H9 (cell line): ENCODE measurements around the gene CCN5. TPM values are rescaled to one million over a fixed set of nuclear protein-coding genes. Genes with fewer than 3 reads are reported as not detected.
A peak's percentile ranks its signal among the peaks of the same experiment; 100 is the strongest.

ENCODE experiments used
- DNase-seq: peaks from one replicate; pipeline ENCODE4 v3.0.0-alpha.2; 2017
- H2AFZ ChIP-seq: one replicate; pipeline ENCODE4 v1.6.1; 2013; ENCODE audit warnings: mild to moderate bottlenecking, low read length, control low read depth, moderate library complexity
- H2AK5ac ChIP-seq: 2 replicates; pipeline ENCODE4 v1.6.1; 2013; ENCODE audit warnings: low read length, control low read depth, mixed read lengths; ENCODE audit not compliant: insufficient read length
- H2BK120ac ChIP-seq: one replicate; pipeline ENCODE4 v1.6.1; 2013; ENCODE audit warnings: low read depth, mild to moderate bottlenecking, low read length, control low read depth, inconsistent platforms; ENCODE audit not compliant: poor library complexity, severe bottlenecking
- H2BK12ac ChIP-seq: 2 replicates; pipeline ENCODE4 v1.6.1; 2013; ENCODE audit warnings: low read length, control low read depth, mixed read lengths, low read depth; ENCODE audit not compliant: insufficient read length
- H2BK15ac ChIP-seq: 2 replicates; pipeline ENCODE4 v1.6.1; 2013; ENCODE audit warnings: low read depth, low read length, control low read depth
- H2BK20ac ChIP-seq: one replicate; pipeline ENCODE4 v1.6.1; 2013; ENCODE audit warnings: low read depth, mild to moderate bottlenecking, low read length, control low read depth, inconsistent platforms; ENCODE audit not compliant: poor library complexity, severe bottlenecking
- H2BK5ac ChIP-seq: 2 replicates; pipeline ENCODE4 v1.6.1; 2013; ENCODE audit warnings: low read length, control low read depth, mixed read lengths; ENCODE audit not compliant: insufficient read length
- H3K14ac ChIP-seq: 2 replicates; pipeline ENCODE4 v1.6.1; 2013; ENCODE audit warnings: low read length, control low read depth; ENCODE audit not compliant: insufficient read depth
- H3K18ac ChIP-seq: 2 replicates; pipeline ENCODE4 v1.6.1; 2013; ENCODE audit warnings: low read depth, mild to moderate bottlenecking, mixed read lengths, low read length, control low read depth; ENCODE audit not compliant: insufficient read length
- H3K23ac ChIP-seq: 2 replicates; pipeline ENCODE4 v1.6.1; 2013; ENCODE audit warnings: low read length, control low read depth, mixed read lengths, low read depth; ENCODE audit not compliant: insufficient read length
- H3K23me2 ChIP-seq: 2 replicates; pipeline ENCODE4 v1.6.1; 2013; ENCODE audit warnings: low read depth, mild to moderate bottlenecking, mixed read lengths, low read length, control low read depth; ENCODE audit not compliant: insufficient read length, poor library complexity, severe bottlenecking
- H3K27ac ChIP-seq: 2 replicates; pipeline ENCODE4 v1.5.1; 2013; ENCODE audit warnings: low read length, control low read depth, mixed read lengths, low read depth; ENCODE audit not compliant: insufficient read length
- H3K27me3 ChIP-seq: 2 replicates; pipeline ENCODE4 v1.6.1; 2013; ENCODE audit warnings: low read length, control low read depth, inconsistent platforms; ENCODE audit not compliant: insufficient read depth
- H3K4ac ChIP-seq: 2 replicates; pipeline ENCODE4 v1.6.1; 2013; ENCODE audit warnings: low read depth, mild to moderate bottlenecking, control low read depth, inconsistent platforms, low read length, moderate library complexity
- H3K4me1 ChIP-seq: 2 replicates; pipeline ENCODE4 v1.6.1; 2013; ENCODE audit warnings: low read length, control low read depth, inconsistent platforms; ENCODE audit not compliant: insufficient read depth
- H3K4me2 ChIP-seq: 2 replicates; pipeline ENCODE4 v1.6.1; 2013; ENCODE audit warnings: low read length, control low read depth, mixed read lengths; ENCODE audit not compliant: insufficient read length, insufficient read depth
- H3K56ac ChIP-seq: 2 replicates; pipeline ENCODE4 v1.6.1; 2013; ENCODE audit warnings: low read depth, mild to moderate bottlenecking, mixed read lengths, low read length, control low read depth; ENCODE audit not compliant: insufficient read length
- H3K79me1 ChIP-seq: 2 replicates; pipeline ENCODE4 v1.6.1; 2013; ENCODE audit warnings: low read depth, mild to moderate bottlenecking, moderate library complexity, low read length, control low read depth, inconsistent platforms; ENCODE audit not compliant: insufficient read depth, poor library complexity, severe bottlenecking
- H3K79me2 ChIP-seq: 2 replicates; pipeline ENCODE4 v1.6.1; 2013; ENCODE audit warnings: low read length, control low read depth, inconsistent platforms; ENCODE audit not compliant: insufficient read depth
- H3K9ac ChIP-seq: 2 replicates; pipeline ENCODE4 v1.6.1; 2013; ENCODE audit warnings: low read length, control low read depth, mixed read lengths; ENCODE audit not compliant: insufficient read length; ENCODE audit errors: extremely low read depth
- H3K9me3 ChIP-seq: one replicate; pipeline ENCODE4 v1.6.1; 2013; ENCODE audit warnings: low read depth, low read length, inconsistent platforms; ENCODE audit not compliant: control insufficient read depth
- H3T11ph ChIP-seq: one replicate; pipeline ENCODE4 v1.6.1; 2013; ENCODE audit warnings: mild to moderate bottlenecking, low read length, control low read depth, inconsistent platforms
- H4K20me1 ChIP-seq: one replicate; pipeline ENCODE4 v1.6.1; 2013; ENCODE audit not compliant: control insufficient read depth, insufficient read length, insufficient read depth
- H4K5ac ChIP-seq: 2 replicates; pipeline ENCODE4 v1.6.1; 2013; ENCODE audit warnings: low read depth, mild to moderate bottlenecking, mixed read lengths, low read length, control low read depth; ENCODE audit not compliant: insufficient read length
- H4K8ac ChIP-seq: replicated peaks from 2 replicates; pipeline ENCODE4 v1.6.1; 2013; ENCODE audit warnings: low read length, control low read depth, mixed read lengths, low read depth; ENCODE audit not compliant: insufficient read length
- H4K91ac ChIP-seq: 2 replicates; pipeline ENCODE4 v1.6.1; 2013; ENCODE audit warnings: low read depth, mild to moderate bottlenecking, moderate library complexity, mixed read lengths, low read length, control low read depth; ENCODE audit not compliant: insufficient read length
- H3K27ac Mint-ChIP-seq, 3 experiments: 2 replicates in 2 of 3; 3 replicates in 1 of 3; pipeline ENCODE4 v1.8.0; 2020 to 2021; ENCODE audit warnings: mixed read lengths in 3 of 3, mild to moderate bottlenecking in 1 of 3, moderate library complexity in 1 of 3
- H3K27me3 Mint-ChIP-seq: 2 replicates; pipeline ENCODE4 v1.8.0; 2021; ENCODE audit warnings: low read depth, mild to moderate bottlenecking, moderate library complexity, mixed read lengths
- H3K36me3 Mint-ChIP-seq, 3 experiments: 2 replicates in 2 of 3; 3 replicates in 1 of 3; pipeline ENCODE4 v1.8.0; 2020 to 2021; ENCODE audit warnings: low read depth in 3 of 3, mixed read lengths in 3 of 3; ENCODE audit not compliant: insufficient read depth in 1 of 3
- H3K4me1 Mint-ChIP-seq, 2 experiments: 2 replicates each; pipeline ENCODE4 v1.8.0; 2020; ENCODE audit warnings: mixed read lengths in 2 of 2
- H3K4me3 Mint-ChIP-seq, 2 experiments: 2 replicates in 1 of 2; 3 replicates in 1 of 2; pipeline ENCODE4 v1.8.0; 2020 to 2021; ENCODE audit warnings: mild to moderate bottlenecking in 2 of 2, mixed read lengths in 2 of 2, moderate library complexity in 1 of 2
- H3K9me3 Mint-ChIP-seq, 2 experiments: 2 replicates in 1 of 2; 3 replicates in 1 of 2; pipeline ENCODE4 v1.8.0; 2020; ENCODE audit warnings: mild to moderate bottlenecking in 2 of 2, mixed read lengths in 2 of 2, moderate library complexity in 1 of 2
- WGBS: extraction: QIAGEN DNeasy Blood & Tissue Kit; methylation state at CpG from one replicate; pipeline ENCODE4 v1.1.7; 2013; ENCODE audit warnings: missing lambda C conversion rate, low lambda C conversion rate, mixed read lengths; ENCODE audit not compliant: insufficient read length; ENCODE audit errors: extremely low coverage; 5-methylcytosine and 5-hydroxymethylcytosine counted together
- total RNA-seq: library from RNA; stranded (reverse); gene quantifications from 2 replicates; pipeline ENCODE4 v1.2.1, GENCODE V29; 2021
- TF ChIP-seq, protein P1 (sequence below): fragments of 200-600 bp; sonication (generic); conservative IDR thresholded peaks from 3 replicates; pipeline ENCODE4 v1.8.0; 2021; ENCODE audit warnings: antibody characterized with exemption, mild to moderate bottlenecking

The CCN5 gene
- total RNA-seq, 1 experiment from 2014 or later, result not detected

GRCh38 chr20:44745598-44746366 lies 30.6 kb downstream of the CCN5 start, which contains the start of gene KCNK15:
Gene KCNK15, plus strand, starts transcription at chr20:44745865. Its CDS starts 46 bp downstream, at chr20:44745911.
- H3K9me3 ChIP-seq, result no peaks in the 10 kb centered on the region
- no peaks in the 10 kb centered on the region; a peak in 1 of 5 replicates for H3K9me3 Mint-ChIP-seq
- H3K27ac Mint-ChIP-seq, result no peak within 1 kb of the TSS; a peak in 1 of 7 replicates
- H3K18ac ChIP-seq, result peak within 1 kb of the TSS; percentile 38
- DNase-seq, result no peak
- H4K91ac ChIP-seq, result no peak within 1 kb of the TSS
- no peaks in the 10 kb centered on the region for H3K79me1 ChIP-seq
- H3K4ac ChIP-seq, result no peak within 1 kb of the TSS
- H2BK15ac ChIP-seq, result no peak within 1 kb of the TSS
- H2AFZ ChIP-seq, result no peak within 1 kb of the TSS
- H3K79me2 ChIP-seq, result no peaks in the 10 kb centered on the region
- no peak within 1 kb of the TSS for H4K8ac ChIP-seq
- H3K23ac ChIP-seq, result no peak within 1 kb of the TSS
- no peaks in the 10 kb centered on the region for H3K4me1 ChIP-seq
- H3T11ph ChIP-seq, result no peak within 1 kb of the TSS
- H3K9ac ChIP-seq, result peak within 1 kb of the TSS; percentile 27
- no CpG with 5 or more reads among the region's 81 CpGs for WGBS
- no peak within 1 kb of the TSS for H2BK12ac ChIP-seq
- peaks cover 78% of the 10 kb centered on the region for H3K27me3 Mint-ChIP-seq
- no peak within 1 kb of the TSS for H4K5ac ChIP-seq
- H3K14ac ChIP-seq, result peak within 1 kb of the TSS; percentile 58
- no peak within 1 kb of the TSS for H2AK5ac ChIP-seq
- H3K4me1 Mint-ChIP-seq, result peaks cover 12 to 33% of the 10 kb centered on the region in 2 experiments
- H3K36me3 Mint-ChIP-seq, result no peaks in the 10 kb centered on the region
- TF ChIP-seq, protein P1, sequence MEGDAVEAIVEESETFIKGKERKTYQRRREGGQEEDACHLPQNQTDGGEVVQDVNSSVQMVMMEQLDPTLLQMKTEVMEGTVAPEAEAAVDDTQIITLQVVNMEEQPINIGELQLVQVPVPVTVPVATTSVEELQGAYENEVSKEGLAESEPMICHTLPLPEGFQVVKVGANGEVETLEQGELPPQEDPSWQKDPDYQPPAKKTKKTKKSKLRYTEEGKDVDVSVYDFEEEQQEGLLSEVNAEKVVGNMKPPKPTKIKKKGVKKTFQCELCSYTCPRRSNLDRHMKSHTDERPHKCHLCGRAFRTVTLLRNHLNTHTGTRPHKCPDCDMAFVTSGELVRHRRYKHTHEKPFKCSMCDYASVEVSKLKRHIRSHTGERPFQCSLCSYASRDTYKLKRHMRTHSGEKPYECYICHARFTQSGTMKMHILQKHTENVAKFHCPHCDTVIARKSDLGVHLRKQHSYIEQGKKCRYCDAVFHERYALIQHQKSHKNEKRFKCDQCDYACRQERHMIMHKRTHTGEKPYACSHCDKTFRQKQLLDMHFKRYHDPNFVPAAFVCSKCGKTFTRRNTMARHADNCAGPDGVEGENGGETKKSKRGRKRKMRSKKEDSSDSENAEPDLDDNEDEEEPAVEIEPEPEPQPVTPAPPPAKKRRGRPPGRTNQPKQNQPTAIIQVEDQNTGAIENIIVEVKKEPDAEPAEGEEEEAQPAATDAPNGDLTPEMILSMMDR, result no peak
- H3K23me2 ChIP-seq, result peaks cover 8% of the 10 kb centered on the region
- no peak within 1 kb of the TSS for H3K56ac ChIP-seq
- H4K20me1 ChIP-seq, result no peaks in the 10 kb centered on the region
- H2BK5ac ChIP-seq, result no peak within 1 kb of the TSS
- H2BK120ac ChIP-seq, result no peak within 1 kb of the TSS
- H3K27ac ChIP-seq, result no peak within 1 kb of the TSS
- no peak within 1 kb of the TSS for H2BK20ac ChIP-seq
- H3K27me3 ChIP-seq, result peaks cover 7% of the 10 kb centered on the region; the same call in 1 of the 2 replicates
- H3K4me2 ChIP-seq, result peak within 1 kb of the TSS; percentile 92
- peak within 1 kb of the TSS; percentile 62 to 77 for H3K4me3 Mint-ChIP-seq
